ENCODE measurements around the gene C17orf114.

Gene C17orf114

GRCh38 chr17:4802228-4802627 lies at the start of gene C17orf114:
TSS of gene C17orf114 (minus strand) at chr17:4802328.
- Histone ChIP-seq H3K36me3 (peaks cover 0 to 17% (median 0%) of the 10 kb centered on the region in 3 donors), H3K4me1 (peaks cover 0 to 7% (median under 1%) of the 10 kb centered on the region in 4 donors), H3K27me3 (no peaks in the 10 kb centered on the region), H3K4me3 (no peak within 1 kb of the TSS), H3K9me3 (no peaks in the 10 kb centered on the region), H3K27ac (no peak within 1 kb of the TSS)
- no peak for DNase-seq
- TF ChIP-seq CTCF (IDR thresholded peaks at IDR 0.05) (no peak), POLR2A (IDR thresholded peaks at IDR 0.05) (no peak)

- no peak for DNase-seq
- Histone ChIP-seq H3K9me3 (no peaks in the 10 kb centered on the region), H3K4me1 (peaks cover 0 to 32% (median 0%) of the 10 kb centered on the region in 4 donors), H3K4me3 (no peak overlapping the region), H3K27ac (peak overlapping the region in 1 of 4 donors; percentile 30), H3K27me3 (no peaks in the 10 kb centered on the region), H3K36me3 (peaks cover 0 to 4% (median 0%) of the 10 kb centered on the region in 3 donors)
- TF ChIP-seq CTCF (IDR thresholded peaks at IDR 0.05) (no peak), POLR2A (IDR thresholded peaks at IDR 0.05) (no peak)
These were observed 49.0 kb upstream of the C17orf114 start for GRCh38 chr17:4851084-4851483.

GRCh38 chr17:4850246-4850645 lies 48.1 kb upstream of the C17orf114 start:
- DNase-seq, result peak in 2 of 3 donors; percentile 67 to 78
- Histone ChIP-seq H3K36me3 (peaks cover 0 to 4% (median 0%) of the 10 kb centered on the region in 3 donors), H3K27ac (peak overlapping the region in 3 of 4 donors; percentile 30 to 77 (median 32)), H3K9me3 (no peaks in the 10 kb centered on the region), H3K4me3 (no peak overlapping the region), H3K4me1 (peaks cover 0 to 39% (median 0%) of the 10 kb centered on the region in 4 donors), H3K27me3 (no peaks in the 10 kb centered on the region)
- TF ChIP-seq POLR2A (IDR thresholded peaks at IDR 0.05) (no peak), CTCF (IDR thresholded peaks at IDR 0.05) (no peak)

- H3K36me3 ChIP-seq, result peaks cover 0 to under 1% (median 0%) of the 10 kb centered on the region in 3 donors
- no peak overlapping the region for H3K4me3 ChIP-seq
- DNase-seq, result no peak
- TF ChIP-seq CTCF (IDR thresholded peaks at IDR 0.05), result no peak
- TF ChIP-seq POLR2A (IDR thresholded peaks at IDR 0.05), result no peak
- no peaks in the 10 kb centered on the region for H3K27me3 ChIP-seq
- peaks cover 0 to 39% (median 0%) of the 10 kb centered on the region in 4 donors for H3K4me1 ChIP-seq
- H3K9me3 ChIP-seq, result no peaks in the 10 kb centered on the region
- peak overlapping the region in 1 of 4 donors; percentile 77 for H3K27ac ChIP-seq
These were observed 46.9 kb upstream of the C17orf114 start for GRCh38 chr17:4849011-4849536.

- no peaks in the 10 kb centered on the region for H3K36me3 ChIP-seq
- H3K9me3 ChIP-seq, result no peaks in the 10 kb centered on the region
- no peaks in the 10 kb centered on the region for H3K27me3 ChIP-seq
- H3K4me1 ChIP-seq, result peaks cover 0 to 32% (median 0%) of the 10 kb centered on the region in 4 donors
- no peak overlapping the region for H3K27ac ChIP-seq
- H3K4me3 ChIP-seq, result no peak overlapping the region
- TF ChIP-seq CTCF (IDR thresholded peaks at IDR 0.05) (no peak), POLR2A (IDR thresholded peaks at IDR 0.05) (no peak)
- DNase-seq, result no peak
These were observed 44.7 kb upstream of the C17orf114 start for GRCh38 chr17:4846635-4847390.
